B cell (primary cell): ENCODE data around the gene KIDINS220. TPM values are rescaled to one million over a fixed set of nuclear protein-coding genes. Genes with fewer than 3 reads are reported as not detected.

Source experiments
- ATAC-seq: fragments of 200-7000 bp; cut with Tn5 transposase; one replicate; pipeline ENCODE4 v1.10.0; 2021; ENCODE audit warnings: low read depth, mild to moderate bottlenecking, moderate number of reproducible peaks, moderate library complexity
- CTCF ChIA-PET: fragments of 350-600 bp; sonication (Branson Sonifier 250); formaldehyde crosslinking; loops from one replicate; lab custom pipeline; 2021; ENCODE audit warnings: antibody characterized with exemption, inconsistent platforms; lab: Charles Lee
- POLR2A ChIA-PET: fragments of 350-600 bp; sonication (Branson Sonifier 250); formaldehyde crosslinking; loops from one replicate; lab custom pipeline; 2021; ENCODE audit warnings: antibody characterized with exemption; lab: Charles Lee
- DNase-seq: peaks from one replicate; pipeline ENCODE4 v3.0.0; 2013
- H2AFZ ChIP-seq: 2 replicates; pipeline ENCODE4 v1.6.1; 2012; ENCODE audit warnings: mild to moderate bottlenecking, low read depth, low read length; ENCODE audit not compliant: insufficient read depth, poor library complexity, severe bottlenecking
- H3K27ac ChIP-seq, 2 donors: 1 replicate in 1 of 2; 2 replicates in 1 of 2; pipeline ENCODE4 v1.5.1; 2012 to 2013; ENCODE audit warnings: low read length in 2 of 2, mild to moderate bottlenecking in 2 of 2, moderate library complexity in 1 of 2
- H3K27me3 ChIP-seq, 4 experiments: fragments of 200-600 bp in 1 of 4; sonication (generic) in 1 of 4; replicated peaks in 1 of 4; 1 replicate in 2 of 4; 2 replicates in 2 of 4; pipeline versions ENCODE4 v1.6.1 to v1.7.0; 2013 to 2016; ENCODE audit warnings: low read length in 3 of 4, mild to moderate bottlenecking in 2 of 4, mixed read lengths in 1 of 4, moderate library complexity in 1 of 4; ENCODE audit not compliant: insufficient read depth in 4 of 4, control insufficient read depth in 3 of 4; ENCODE audit errors: control extremely low read depth in 1 of 4
- H3K36me3 ChIP-seq, 2 experiments: replicated peaks in 1 of 2; 1 replicate in 1 of 2; 2 replicates in 1 of 2; pipeline versions ENCODE4 v1.6.1 to v1.7.1; 2013; ENCODE audit warnings: low read length in 1 of 2; ENCODE audit not compliant: insufficient read depth in 2 of 2, control insufficient read depth in 1 of 2; ENCODE audit errors: control extremely low read depth in 1 of 2, extremely low read depth in 1 of 2
- H3K4me1 ChIP-seq, 2 donors: fragments of 200-600 bp in 1 of 2; sonication (generic) in 1 of 2; 1 replicate in 1 of 2; 2 replicates in 1 of 2; pipeline versions ENCODE4 v1.5.1 to v1.6.1; 2013 to 2017; ENCODE audit warnings: low read length in 2 of 2; ENCODE audit not compliant: control insufficient read depth in 2 of 2, insufficient read depth in 2 of 2
- H3K4me2 ChIP-seq: replicated peaks from 2 replicates; pipeline ENCODE3; 2012; ENCODE audit warnings: mild to moderate bottlenecking, low read depth, low read length; ENCODE audit not compliant: poor library complexity, severe bottlenecking
- H3K4me3 ChIP-seq, 5 experiments: fragments of 200-600 bp in 1 of 5; sonication (generic) in 1 of 5; 1 replicate in 3 of 5; 2 replicates in 2 of 5; pipeline versions ENCODE4 v1.5.1 to v1.7.0; 2011 to 2016; ENCODE audit warnings: low read length in 4 of 5, mild to moderate bottlenecking in 4 of 5, low read depth in 2 of 5, control low read depth in 1 of 5, moderate library complexity in 1 of 5; ENCODE audit not compliant: insufficient read depth in 1 of 5; ENCODE audit errors: control extremely low read depth in 1 of 5, extremely low read depth in 1 of 5
- H3K79me2 ChIP-seq: fragments of 200-600 bp; sonication (generic); one replicate; pipeline ENCODE4 v1.6.0; 2016; ENCODE audit warnings: low read length; ENCODE audit not compliant: control insufficient read depth, insufficient read depth
- H3K9ac ChIP-seq: fragments of 200-600 bp; sonication (generic); 2 replicates; pipeline ENCODE4 v1.6.1; 2017; ENCODE audit warnings: mild to moderate bottlenecking, low read length, moderate library complexity
- H3K9me3 ChIP-seq, 3 donors: one replicate each; pipeline versions ENCODE4 v1.6.1 to v1.7.1; 2013; ENCODE audit warnings: low read length in 2 of 3; ENCODE audit not compliant: control insufficient read depth in 2 of 3, insufficient read depth in 1 of 3; ENCODE audit errors: control extremely low read depth in 1 of 3
- H4K20me1 ChIP-seq: 2 replicates; pipeline ENCODE4 v1.6.0; 2012; ENCODE audit warnings: mild to moderate bottlenecking, low read length; ENCODE audit not compliant: insufficient read depth, control insufficient read depth, poor library complexity, severe bottlenecking
- H3K27ac Mint-ChIP-seq: one replicate; pipeline ENCODE4 v1.8.0; 2021; ENCODE audit warnings: mixed read lengths
- H3K27me3 Mint-ChIP-seq: one replicate; pipeline ENCODE4 v1.8.0; 2021; ENCODE audit warnings: mixed read lengths
- H3K4me1 Mint-ChIP-seq: one replicate; pipeline ENCODE4 v1.8.0; 2021; ENCODE audit warnings: mixed read lengths
- H3K4me3 Mint-ChIP-seq: one replicate; pipeline ENCODE4 v1.8.0; 2021; ENCODE audit warnings: mixed read lengths
- H3K9me3 Mint-ChIP-seq: one replicate; pipeline ENCODE4 v1.8.0; 2022; ENCODE audit warnings: mixed read lengths; ENCODE audit not compliant: insufficient read depth
- EZH2 ChIP-seq: IDR thresholded peaks from 2 replicates; pipeline ENCODE4 v1.6.1; 2012; ENCODE audit warnings: borderline replicate concordance, low read depth, mild to moderate bottlenecking, moderate library complexity, low read length; ENCODE audit not compliant: insufficient read depth, poor library complexity, severe bottlenecking
- WGBS: methylation state at CpG from one replicate; pipeline ENCODE4 v1.1.5; 2013; ENCODE audit warnings: missing lambda C conversion rate; ENCODE audit not compliant: insufficient coverage; 5-methylcytosine and 5-hydroxymethylcytosine counted together
- intact Hi-C: fragments of 100-400 bp; cut with micrococcal nuclease; formaldehyde crosslinking; loops from one replicate; pipeline ENCODE4 v1.10.0; 2022
- polyA minus RNA-seq: library from RNA; depleted of rRNA, polyadenylated mRNA; stranded (reverse); fragments of >200 nt; gene quantifications from 2 replicates; pipeline ENCODE4 v1.2.3, GENCODE V29; 2012
- polyA plus RNA-seq: library from polyadenylated mRNA; depleted of rRNA; stranded (reverse); fragments of >200 nt; gene quantifications from 2 replicates; pipeline ENCODE4 v1.2.3, GENCODE V29; 2012
- total RNA-seq, 2 donors: library from RNA; stranded (reverse); fragments of 120-200 nt in 1 of 2; gene quantifications; 1 replicate in 1 of 2; 2 replicates in 1 of 2; pipeline versions ENCODE4 v1.2.3 to v1.2.4, GENCODE V29; 2013 to 2022
- TF ChIP-seq, protein P1 (sequence below): fragments of 200-600 bp; IDR thresholded peaks from one replicate; pipeline ENCODE4 v1.8.0; 2022; ENCODE audit warnings: antibody characterized with exemption, mild to moderate bottlenecking

The KIDINS220 gene
- total RNA-seq: 36.6 and 43.6 TPM in 2 replicates
- total RNA-seq (2013): 40.8 TPM
- 12.5 and 15.4 TPM in 2 replicates for polyA plus RNA-seq
- polyA minus RNA-seq: 31.4 and 37.7 TPM in 2 replicates

DNA sequence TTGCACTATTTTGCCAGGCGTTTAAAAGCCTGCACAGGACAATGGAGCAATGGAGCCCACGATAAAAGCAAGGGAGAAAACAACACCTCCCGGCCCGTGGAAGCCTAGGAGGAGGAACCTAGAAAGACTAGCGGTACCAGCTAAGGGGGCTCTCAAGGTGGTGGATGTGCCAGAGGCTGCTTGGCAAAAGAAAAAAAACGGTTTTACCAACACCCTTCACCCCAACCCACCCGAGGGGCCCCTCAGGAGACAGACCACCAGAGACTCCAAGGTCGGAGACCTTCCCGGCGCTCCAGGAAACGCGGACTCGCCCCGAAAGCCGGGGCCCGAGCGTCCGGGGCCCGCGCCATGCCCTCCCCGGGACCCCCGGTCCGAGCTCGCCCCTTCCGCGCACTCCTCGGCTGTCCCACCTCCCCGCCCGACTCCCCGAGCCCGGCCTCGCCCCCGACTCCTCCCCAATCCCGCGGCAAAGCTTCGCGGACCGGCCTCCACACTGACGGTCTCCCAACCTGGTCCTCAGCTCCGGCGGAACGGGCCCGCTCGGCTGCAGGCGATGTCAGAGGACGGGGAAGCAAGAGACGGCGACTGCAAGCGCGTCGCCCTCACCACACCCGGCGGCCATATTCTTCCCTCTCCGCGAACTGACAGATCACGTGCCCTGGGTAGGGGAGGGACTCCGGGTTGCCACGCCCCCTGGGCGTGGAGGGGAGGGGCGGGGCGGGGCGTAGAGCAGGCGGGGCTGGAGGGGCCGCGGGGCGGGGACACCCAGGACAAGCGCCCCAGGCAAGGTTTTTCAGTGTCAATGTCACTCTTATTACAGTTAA, at the start of gene KIDINS220:
KIDINS220 (minus strand) TSS at position 643 of the 824 bp plus-strand sequence. CDS start 10,520 bp downstream, outside the sequence.
- Mint-ChIP-seq H3K4me3 (peak within 1 kb of the TSS; percentile 98), H3K4me1 (peaks cover 36% of the 10 kb centered on the region), H3K27me3 (peaks cover 4% of the 10 kb centered on the region), H3K9me3 (no peaks in the 10 kb centered on the region), H3K27ac (peak within 1 kb of the TSS; percentile 98)
- Histone ChIP-seq H3K27ac (peak within 1 kb of the TSS; percentile 36 to 75), H4K20me1 (peaks cover 21% of the 10 kb centered on the region), H3K36me3 (no peaks in the 10 kb centered on the region), H3K27me3 (no peaks in the 10 kb centered on the region), H2AFZ (peak within 1 kb of the TSS; percentile 96), H3K4me1 (peaks cover 24 to 25% of the 10 kb centered on the region in 2 donors), H3K9me3 (peaks cover 0 to 11% (median 0%) of the 10 kb centered on the region in 3 donors), H3K9ac (peak within 1 kb of the TSS; percentile 87), H3K79me2 (peaks cover 68% of the 10 kb centered on the region), H3K4me2 (peak within 1 kb of the TSS; percentile 94), H3K4me3 (peak within 1 kb of the TSS; percentile 36 to 93 (median 84))
- DNase-seq (peak; percentile 92), ATAC-seq (peak; percentile 98)
- under 1% methylated on average over 46 of the region's 67 CpGs for WGBS
- ChIA-PET POLR2A (no interaction called here), CTCF (no interaction called here)
- no peak for TF ChIP-seq EZH2
- TF ChIP-seq, protein P1, sequence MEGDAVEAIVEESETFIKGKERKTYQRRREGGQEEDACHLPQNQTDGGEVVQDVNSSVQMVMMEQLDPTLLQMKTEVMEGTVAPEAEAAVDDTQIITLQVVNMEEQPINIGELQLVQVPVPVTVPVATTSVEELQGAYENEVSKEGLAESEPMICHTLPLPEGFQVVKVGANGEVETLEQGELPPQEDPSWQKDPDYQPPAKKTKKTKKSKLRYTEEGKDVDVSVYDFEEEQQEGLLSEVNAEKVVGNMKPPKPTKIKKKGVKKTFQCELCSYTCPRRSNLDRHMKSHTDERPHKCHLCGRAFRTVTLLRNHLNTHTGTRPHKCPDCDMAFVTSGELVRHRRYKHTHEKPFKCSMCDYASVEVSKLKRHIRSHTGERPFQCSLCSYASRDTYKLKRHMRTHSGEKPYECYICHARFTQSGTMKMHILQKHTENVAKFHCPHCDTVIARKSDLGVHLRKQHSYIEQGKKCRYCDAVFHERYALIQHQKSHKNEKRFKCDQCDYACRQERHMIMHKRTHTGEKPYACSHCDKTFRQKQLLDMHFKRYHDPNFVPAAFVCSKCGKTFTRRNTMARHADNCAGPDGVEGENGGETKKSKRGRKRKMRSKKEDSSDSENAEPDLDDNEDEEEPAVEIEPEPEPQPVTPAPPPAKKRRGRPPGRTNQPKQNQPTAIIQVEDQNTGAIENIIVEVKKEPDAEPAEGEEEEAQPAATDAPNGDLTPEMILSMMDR: no peak
- intact Hi-C loops: loop anchor here (2.0 to 10.0 kb wide), 4 partner anchors 156 to 1740 kb away; partner anchors contain the start of genes CPSF3, ITGB1BP1 and KLF11

GRCh38 chr2:8886876-8887275, 49.5 kb upstream of the KIDINS220 start:
- H2AFZ ChIP-seq: no peak overlapping the region
- peaks cover 3% of the 10 kb centered on the region for H3K9me3 Mint-ChIP-seq
- H3K27me3 ChIP-seq: no peaks in the 10 kb centered on the region
- no peaks in the 10 kb centered on the region for H3K79me2 ChIP-seq
- no peaks in the 10 kb centered on the region for H3K9me3 ChIP-seq
- H3K4me1 ChIP-seq: no peaks in the 10 kb centered on the region
- no peak overlapping the region for H3K4me3 ChIP-seq
- no peak overlapping the region for H3K4me3 Mint-ChIP-seq
- WGBS: no CpG with 5 or more reads among the region's 2 CpGs
- H3K27me3 Mint-ChIP-seq: no peaks in the 10 kb centered on the region
- H3K4me1 Mint-ChIP-seq: peaks cover 6% of the 10 kb centered on the region
- H3K36me3 ChIP-seq: no peaks in the 10 kb centered on the region
- CTCF ChIA-PET: no interaction called here
- POLR2A ChIA-PET: no interaction called here
- TF ChIP-seq, protein P1: no peak
- TF ChIP-seq EZH2: no peak
- no peak overlapping the region for H3K27ac Mint-ChIP-seq
- H3K4me2 ChIP-seq: no peak overlapping the region
- ATAC-seq (no peak), DNase-seq (no peak)
- H4K20me1 ChIP-seq: no peaks in the 10 kb centered on the region
- intact Hi-C loops: no loop called here
- H3K27ac ChIP-seq: no peak overlapping the region
- H3K9ac ChIP-seq: no peak overlapping the region
